ENCODE results near the gene UPK3A. TPM values are rescaled to one million over a fixed set of nuclear protein-coding genes. Genes with fewer than 3 reads are reported as not detected.

Gene UPK3A
- total RNA-seq, 1 donor: not detected

DNA sequence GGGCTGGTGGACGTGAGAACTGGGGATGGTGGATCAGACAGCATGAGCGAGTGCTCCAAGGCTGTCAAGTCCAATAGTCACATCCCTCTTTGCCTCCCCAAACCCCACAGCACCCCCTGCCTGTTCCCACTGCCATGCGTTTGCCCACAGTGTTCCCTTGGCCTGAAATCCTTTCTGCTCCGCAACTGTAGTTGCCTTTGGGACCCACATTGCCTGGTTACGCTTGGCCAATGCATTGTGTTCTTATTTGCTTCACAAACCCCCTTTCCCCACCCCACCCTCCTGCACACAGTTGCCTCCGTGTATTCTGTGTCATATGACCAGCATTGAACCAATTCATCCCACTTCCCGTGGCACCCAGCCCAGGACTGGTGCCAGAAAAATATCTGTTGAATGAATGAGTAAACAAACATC, 42.0 kb upstream of the UPK3A start:
- Histone ChIP-seq H3K4me1 (ENCODE audit: insufficient read depth, low read length) (peaks cover 17% of the 10 kb centered on the region), H3K27ac (ENCODE audit: low read depth, low read length) (no peak overlapping the region), H3K27me3 (ENCODE audit: insufficient read depth, low read length) (no peaks in the 10 kb centered on the region), H3K4me2 (ENCODE audit: insufficient read depth, low read length) (no peak overlapping the region), H3K9me3 (ENCODE audit: low read depth, low read length) (no peaks in the 10 kb centered on the region), H3K36me3 (ENCODE audit: insufficient read depth, low read length) (no peaks in the 10 kb centered on the region), H3K4me3 (ENCODE audit: insufficient read depth, low read length) (no peak overlapping the region), H4K20me1 (ENCODE audit: insufficient read depth, low read length) (peaks cover 14% of the 10 kb centered on the region), H3K79me2 (ENCODE audit: insufficient read depth, low read length) (peaks cover 19% of the 10 kb centered on the region), H2AFZ (ENCODE audit: low read length) (no peak overlapping the region)
- TF ChIP-seq, protein P1, sequence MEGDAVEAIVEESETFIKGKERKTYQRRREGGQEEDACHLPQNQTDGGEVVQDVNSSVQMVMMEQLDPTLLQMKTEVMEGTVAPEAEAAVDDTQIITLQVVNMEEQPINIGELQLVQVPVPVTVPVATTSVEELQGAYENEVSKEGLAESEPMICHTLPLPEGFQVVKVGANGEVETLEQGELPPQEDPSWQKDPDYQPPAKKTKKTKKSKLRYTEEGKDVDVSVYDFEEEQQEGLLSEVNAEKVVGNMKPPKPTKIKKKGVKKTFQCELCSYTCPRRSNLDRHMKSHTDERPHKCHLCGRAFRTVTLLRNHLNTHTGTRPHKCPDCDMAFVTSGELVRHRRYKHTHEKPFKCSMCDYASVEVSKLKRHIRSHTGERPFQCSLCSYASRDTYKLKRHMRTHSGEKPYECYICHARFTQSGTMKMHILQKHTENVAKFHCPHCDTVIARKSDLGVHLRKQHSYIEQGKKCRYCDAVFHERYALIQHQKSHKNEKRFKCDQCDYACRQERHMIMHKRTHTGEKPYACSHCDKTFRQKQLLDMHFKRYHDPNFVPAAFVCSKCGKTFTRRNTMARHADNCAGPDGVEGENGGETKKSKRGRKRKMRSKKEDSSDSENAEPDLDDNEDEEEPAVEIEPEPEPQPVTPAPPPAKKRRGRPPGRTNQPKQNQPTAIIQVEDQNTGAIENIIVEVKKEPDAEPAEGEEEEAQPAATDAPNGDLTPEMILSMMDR (IDR thresholded peaks at IDR 0.05; ENCODE audit: extremely low read depth, low read depth, low read length): peak; percentile 34
- peak; percentile 58 for DNase-seq (ENCODE audit: insufficient read length, low spot score, missing footprints)

DNA sequence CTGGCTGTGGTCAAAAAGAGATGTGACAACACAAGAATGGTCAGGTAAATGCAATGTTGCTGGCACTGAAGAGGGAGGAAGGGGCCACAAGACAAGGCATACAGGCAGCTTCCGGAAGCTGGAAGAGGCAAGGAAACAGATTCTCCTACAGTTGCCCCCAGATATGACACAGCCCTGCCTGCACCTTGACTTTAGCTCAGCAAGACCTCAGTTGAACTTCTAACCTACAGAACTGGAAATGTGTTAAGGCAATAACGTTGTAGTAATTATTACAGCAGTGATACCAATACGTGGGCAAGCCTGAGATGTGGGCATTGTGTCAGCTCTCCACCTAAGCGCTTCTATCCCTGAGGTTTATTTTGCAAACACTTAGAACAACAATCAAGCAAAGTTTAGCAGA, 39.8 kb upstream of the UPK3A start:
- Histone ChIP-seq H4K20me1 (ENCODE audit: insufficient read depth, low read length) (no peaks in the 10 kb centered on the region), H3K27ac (ENCODE audit: low read depth, low read length) (no peak overlapping the region), H3K4me3 (ENCODE audit: insufficient read depth, low read length) (no peak overlapping the region), H3K4me2 (ENCODE audit: insufficient read depth, low read length) (no peak overlapping the region), H3K9me3 (ENCODE audit: low read depth, low read length) (no peaks in the 10 kb centered on the region), H3K27me3 (ENCODE audit: insufficient read depth, low read length) (no peaks in the 10 kb centered on the region), H3K79me2 (ENCODE audit: insufficient read depth, low read length) (peaks cover 5% of the 10 kb centered on the region), H3K4me1 (ENCODE audit: insufficient read depth, low read length) (peaks cover 14% of the 10 kb centered on the region), H3K36me3 (ENCODE audit: insufficient read depth, low read length) (no peaks in the 10 kb centered on the region), H2AFZ (ENCODE audit: low read length) (no peak overlapping the region)
- TF ChIP-seq, protein P1 (IDR thresholded peaks at IDR 0.05; ENCODE audit: extremely low read depth, low read depth, low read length): no peak
- no peak for DNase-seq (ENCODE audit: insufficient read length, low spot score, missing footprints)

GRCh38 chr22:45246060-45246985, 38.4 kb upstream of the UPK3A start:
- Histone ChIP-seq H3K4me2 (ENCODE audit: insufficient read depth, low read length) (peak overlapping the region; percentile 51), H3K36me3 (ENCODE audit: insufficient read depth, low read length) (no peaks in the 10 kb centered on the region), H3K79me2 (ENCODE audit: insufficient read depth, low read length) (no peaks in the 10 kb centered on the region), H3K9me3 (ENCODE audit: low read depth, low read length) (no peaks in the 10 kb centered on the region), H3K4me1 (ENCODE audit: insufficient read depth, low read length) (peaks cover 10% of the 10 kb centered on the region), H4K20me1 (ENCODE audit: insufficient read depth, low read length) (no peaks in the 10 kb centered on the region), H3K4me3 (ENCODE audit: insufficient read depth, low read length) (no peak overlapping the region), H3K27me3 (ENCODE audit: insufficient read depth, low read length) (no peaks in the 10 kb centered on the region), H2AFZ (ENCODE audit: low read length) (peak overlapping the region; percentile 30), H3K27ac (ENCODE audit: low read depth, low read length) (peak overlapping the region; percentile 82)
- DNase-seq (ENCODE audit: insufficient read length, low spot score, missing footprints): peak; percentile 98
- TF ChIP-seq, protein P1 (IDR thresholded peaks at IDR 0.05; ENCODE audit: extremely low read depth, low read depth, low read length): no peak

- Histone ChIP-seq H3K9me3 (ENCODE audit: low read depth, low read length) (no peaks in the 10 kb centered on the region), H3K27me3 (ENCODE audit: insufficient read depth, low read length) (no peaks in the 10 kb centered on the region), H3K36me3 (ENCODE audit: insufficient read depth, low read length) (no peaks in the 10 kb centered on the region), H4K20me1 (ENCODE audit: insufficient read depth, low read length) (no peaks in the 10 kb centered on the region), H2AFZ (ENCODE audit: low read length) (no peak overlapping the region), H3K4me3 (ENCODE audit: insufficient read depth, low read length) (no peak overlapping the region), H3K4me1 (ENCODE audit: insufficient read depth, low read length) (peaks cover 10% of the 10 kb centered on the region), H3K4me2 (ENCODE audit: insufficient read depth, low read length) (peak overlapping the region; percentile 48), H3K79me2 (ENCODE audit: insufficient read depth, low read length) (no peaks in the 10 kb centered on the region), H3K27ac (ENCODE audit: low read depth, low read length) (no peak overlapping the region)
- TF ChIP-seq, protein P1 (IDR thresholded peaks at IDR 0.05; ENCODE audit: extremely low read depth, low read depth, low read length): no peak
- peak; percentile 58 for DNase-seq (ENCODE audit: insufficient read length, low spot score, missing footprints)
Observed at GRCh38 chr22:45248832-45249561, 35.8 kb upstream of the UPK3A start.

Data from osteoblast (primary cell).